DMS153 treated with DMSO at 0.1 percent for 48 hours (cell line): ENCODE results near the gene TOGARAM1.
A peak's percentile ranks its signal among the peaks of the same experiment; 100 is the strongest.

Source experiments
- DNase-seq: peaks from one replicate; lab custom pipeline; 2025; ENCODE audit not compliant: unreplicated experiment; lab: John Stamatoyannopoulos, UW

TOGARAM1 gene

GRCh38 chr14:45084946-45085346, 123.0 kb downstream of the TOGARAM1 start:
- DNase-seq: no peak

GRCh38 chr14:45089813-45090212, 127.8 kb downstream of the TOGARAM1 start:
- DNase-seq: no peak

DNA sequence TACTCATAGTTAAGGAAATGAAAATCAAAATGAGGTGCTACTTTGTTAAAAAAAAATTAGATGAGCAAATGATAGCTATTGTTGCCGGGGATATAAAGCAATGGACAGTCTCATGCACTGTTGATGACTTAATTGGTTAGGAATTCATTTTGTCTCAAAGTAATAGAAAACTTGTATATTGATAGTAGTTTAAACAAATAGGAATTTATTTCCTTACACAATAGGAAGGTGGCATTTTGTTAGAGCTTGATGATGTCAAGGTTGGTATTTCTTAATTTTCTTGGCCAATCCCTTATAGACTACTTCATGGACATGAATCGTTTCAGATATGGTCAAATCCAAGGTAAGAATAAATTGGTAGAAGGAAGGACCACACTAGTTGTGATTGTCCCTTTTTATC, 129.7 kb downstream of the TOGARAM1 start:
- DNase-seq: no peak

- DNase-seq: no peak
Measured at GRCh38 chr14:45094275-45094674, 132.3 kb downstream of the TOGARAM1 start.

DNA sequence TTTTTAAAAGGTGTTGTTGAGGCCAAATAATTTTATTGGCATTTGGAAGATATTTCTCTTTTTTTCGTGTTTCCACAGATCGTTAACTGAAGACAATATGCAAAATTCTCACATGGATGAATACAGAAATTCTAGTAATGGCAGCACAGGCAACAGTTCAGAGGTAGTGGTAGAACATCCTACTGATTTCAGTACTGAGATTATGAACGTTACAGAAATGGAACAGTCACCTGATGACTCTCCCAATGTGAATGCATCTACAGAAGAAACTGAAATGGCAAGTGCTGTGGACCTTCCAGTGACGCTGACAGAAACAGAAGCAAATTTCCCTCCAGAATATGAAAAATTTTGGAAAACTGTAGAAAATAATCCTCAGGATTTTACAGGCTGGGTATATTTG, 133.2 kb downstream of the TOGARAM1 start:
- no peak for DNase-seq

DNA sequence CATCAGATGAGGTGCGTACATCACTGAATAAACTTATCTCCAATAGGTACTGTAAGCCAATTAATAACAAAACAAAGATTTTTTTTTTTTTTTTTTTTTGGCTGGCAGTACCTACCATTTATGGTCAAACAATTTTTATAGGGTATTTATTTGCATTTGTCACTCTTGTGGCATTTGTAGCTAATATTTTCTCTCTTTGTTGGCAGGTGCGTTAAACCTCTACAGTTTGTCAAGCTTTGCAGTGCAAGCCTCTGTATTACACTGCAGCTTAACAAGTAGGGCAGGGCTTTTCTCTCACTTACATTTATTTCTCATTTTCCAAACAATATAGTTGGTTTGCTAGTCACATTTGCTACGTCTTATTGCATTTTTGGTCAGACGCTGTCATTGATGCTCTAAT, 134.2 kb downstream of the TOGARAM1 start:
- DNase-seq: no peak

DNA sequence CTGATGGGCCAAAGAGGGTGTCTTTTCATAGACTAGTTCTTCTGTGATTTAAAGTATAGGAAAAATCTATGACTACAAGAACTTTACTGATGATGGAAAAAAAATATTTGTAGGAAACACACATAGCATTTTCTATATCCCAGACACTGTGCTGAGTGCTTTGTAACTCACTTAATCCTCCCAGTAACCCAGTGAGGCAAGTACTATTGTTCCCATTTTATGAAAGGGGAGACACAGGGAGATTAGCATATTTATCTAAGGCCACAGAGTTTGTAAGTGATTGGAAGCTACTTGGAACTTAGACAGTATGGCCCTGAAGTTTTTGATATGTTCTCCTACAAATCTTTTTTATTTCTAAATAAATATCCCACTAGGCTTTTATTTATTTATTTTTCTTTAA, 141.8 kb downstream of the TOGARAM1 start:
- no peak for DNase-seq

DNA sequence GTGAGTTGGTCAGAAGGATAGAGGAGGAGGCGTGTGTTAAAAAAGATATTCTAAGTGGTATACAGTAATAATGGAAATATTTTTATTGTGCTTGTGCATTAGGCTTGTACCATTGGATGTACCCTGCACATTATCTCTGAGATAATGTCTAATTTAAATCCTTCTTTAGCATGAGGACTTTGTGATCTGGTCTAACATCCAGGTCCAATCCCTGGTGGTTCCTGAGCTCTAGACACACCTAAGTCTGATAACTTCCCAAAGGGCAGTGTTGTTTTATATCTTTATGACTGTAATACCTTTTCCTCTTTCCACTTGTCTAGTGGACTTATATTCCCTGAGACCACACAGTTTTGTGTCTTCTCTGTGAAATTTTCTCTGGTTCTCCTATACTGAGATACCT, 142.6 kb downstream of the TOGARAM1 start:
- no peak for DNase-seq

- peak; percentile 72 for DNase-seq
Measured at GRCh38 chr14:45112896-45113781, 151.1 kb downstream of the TOGARAM1 start.

DNA sequence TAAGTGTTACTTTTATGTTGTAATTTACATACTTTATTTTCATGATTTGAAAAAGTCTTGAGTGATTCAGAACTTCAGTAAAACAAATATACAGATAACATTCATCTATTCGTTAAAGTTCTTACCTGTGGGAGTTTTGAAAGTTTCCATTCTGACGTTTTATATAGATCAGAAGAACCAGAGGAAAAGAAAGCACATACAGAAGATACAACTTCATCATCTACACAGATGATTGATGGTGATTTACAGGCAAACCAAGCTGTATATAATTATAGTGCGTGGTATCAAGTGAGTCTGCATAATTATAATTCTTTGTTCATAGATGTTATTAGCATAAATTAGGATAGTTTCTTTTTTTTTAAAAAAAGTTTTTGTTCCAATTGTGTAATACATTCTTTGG, 152.3 kb downstream of the TOGARAM1 start:
- no peak for DNase-seq

DNA sequence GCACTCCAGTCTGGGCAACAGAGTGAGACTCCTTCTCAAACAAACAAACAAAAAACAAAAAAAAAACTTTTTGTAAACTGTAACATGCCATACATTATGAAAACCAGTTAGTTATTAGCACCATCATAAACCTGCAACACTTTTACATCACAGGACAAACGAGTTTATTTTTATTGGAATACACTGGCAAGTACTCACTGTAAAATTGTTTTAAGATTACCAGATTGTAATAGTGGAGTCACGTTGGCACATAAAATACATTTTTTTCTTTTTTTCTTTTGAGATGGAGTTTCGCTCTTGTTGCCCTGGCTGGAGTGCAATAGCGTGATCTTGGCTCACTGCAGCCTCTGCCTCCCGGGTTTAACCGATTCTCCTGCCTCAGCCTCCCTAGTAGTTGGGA, 156.6 kb downstream of the TOGARAM1 start:
- no peak for DNase-seq

- DNase-seq: no peak
Measured at GRCh38 chr14:45120096-45120495, 158.1 kb downstream of the TOGARAM1 start.

- no peak for DNase-seq
Measured at GRCh38 chr14:45123271-45123670, 161.3 kb downstream of the TOGARAM1 start.
